Renal cortex interstitium (tissue), 11 donors: ENCODE measurements around the gene ZNF557. TPM values are rescaled to one million over a fixed set of nuclear protein-coding genes. Genes with fewer than 3 reads are reported as not detected.
"Not testable (repeated sequence)": the region's sequence is repeated elsewhere in the genome, so short reads cannot be mapped to it uniquely, and the experiment has no call there.

Source experiments
- DNase-seq, 11 donors: peaks; one replicate each; pipeline ENCODE4 v3.0.0-alpha.2; 2013; ENCODE audit warnings: low read depth in 9 of 11, low spot score in 4 of 11; ENCODE audit errors: extremely low read depth in 1 of 11
- polyA plus RNA-seq, 3 donors: library from polyadenylated mRNA; unstranded; fragments of 120-200 nt; gene quantifications; one replicate each; pipeline ENCODE4 v1.2.1, GENCODE V29; 2013; ENCODE audit not compliant: insufficient read length in 3 of 3

Gene ZNF557
- polyA plus RNA-seq, 3 donors = 7.7 to 8.6 (median 8.6) TPM

DNA sequence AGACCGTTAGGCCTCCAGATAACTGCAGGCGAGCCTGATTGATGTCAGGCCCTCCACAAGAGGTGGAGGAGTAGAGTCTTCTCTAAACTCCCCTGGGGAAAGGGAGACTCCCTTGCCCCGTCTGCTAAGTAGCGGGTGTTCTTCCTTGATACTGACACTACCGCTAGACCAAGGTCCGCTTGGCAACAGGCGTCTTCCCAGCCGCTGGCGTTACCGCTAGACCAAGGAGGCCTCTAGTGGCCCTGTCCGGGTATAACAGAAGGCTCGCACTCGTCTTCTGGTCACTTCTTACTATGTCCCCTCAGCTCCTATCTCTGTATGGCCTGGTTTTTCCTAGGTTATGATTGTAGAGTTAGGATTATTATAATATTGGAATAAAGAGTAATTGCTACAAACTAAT lies 2.4 kb upstream of the ZNF557 start:
- DNase-seq = not testable (repeated sequence)

DNA sequence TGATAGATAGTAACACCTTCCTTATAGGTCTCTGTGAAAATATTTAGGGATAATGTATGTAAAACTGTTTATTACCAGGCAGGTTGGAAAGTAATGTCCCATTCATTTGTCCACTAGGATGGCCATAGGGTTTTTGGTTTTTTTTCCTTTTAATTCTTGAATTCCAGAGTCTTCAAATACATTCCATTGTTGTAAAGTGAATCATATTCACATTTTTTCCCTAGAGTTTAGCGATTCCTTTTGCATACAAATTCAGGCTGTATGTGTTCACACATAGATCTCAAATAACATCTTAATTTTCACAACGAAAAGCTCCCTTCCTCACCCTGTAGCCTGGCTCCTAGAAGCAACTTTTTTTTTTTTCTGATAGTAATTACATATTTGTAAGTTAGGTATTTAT lies 1.8 kb upstream of the ZNF557 start:
- no peak for DNase-seq

DNA sequence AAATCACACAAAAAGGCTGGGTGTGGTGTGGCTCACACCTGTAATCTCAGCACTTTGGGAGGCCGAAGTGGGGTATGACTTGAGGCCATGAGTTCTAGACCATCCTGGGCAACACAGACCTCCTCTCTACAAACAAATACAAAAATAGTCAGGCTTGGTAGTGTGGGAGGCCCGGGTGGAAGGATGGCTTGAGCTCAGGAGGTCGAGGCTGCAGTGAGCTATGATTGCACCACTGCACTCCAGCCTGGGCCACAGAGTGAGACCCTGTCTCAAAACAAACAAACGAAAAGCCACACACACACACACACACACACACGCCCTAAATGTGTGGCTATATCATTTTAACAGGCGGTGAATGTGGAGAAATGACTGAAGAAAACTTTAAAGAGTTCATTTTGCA lies 904 bp upstream of the ZNF557 start:
- no peak for DNase-seq

DNA sequence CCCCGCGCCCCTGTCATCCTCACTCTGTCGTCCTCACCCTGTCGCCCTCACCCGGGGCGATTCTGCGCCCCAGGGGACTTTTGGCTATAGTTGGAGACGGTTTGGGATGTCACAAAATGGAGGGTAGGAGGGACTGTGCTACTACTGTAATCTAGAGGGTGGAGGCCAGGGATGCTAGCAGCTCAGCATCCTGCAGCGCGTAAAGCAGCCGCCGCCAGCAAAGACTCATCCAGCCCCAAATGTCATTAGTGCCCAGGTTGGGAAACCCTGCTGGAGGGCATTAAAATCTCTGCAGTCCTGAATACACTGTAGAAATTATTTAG lies 362 bp downstream of the ZNF557 start:
- no peak for DNase-seq

DNA sequence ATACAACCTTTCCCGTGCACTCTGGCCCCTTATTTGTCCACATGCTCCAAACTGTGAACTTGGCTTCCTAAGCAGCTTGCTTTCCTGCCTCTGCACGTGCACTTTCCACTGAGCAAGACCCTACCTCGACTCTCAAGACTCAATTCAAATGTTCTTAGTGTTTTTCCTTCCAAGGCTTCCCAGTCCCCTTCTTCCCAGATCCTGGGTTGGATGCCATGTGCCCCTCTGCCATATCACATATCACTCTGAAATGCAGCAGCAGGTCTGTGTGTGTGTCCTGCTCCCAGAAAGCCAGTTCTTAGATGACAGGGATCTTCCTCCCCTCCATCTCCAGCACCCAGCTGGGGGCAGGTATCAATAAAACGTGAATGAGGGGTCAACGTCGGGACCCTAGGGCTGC lies 3.0 kb downstream of the ZNF557 start:
- DNase-seq = no peak

DNA sequence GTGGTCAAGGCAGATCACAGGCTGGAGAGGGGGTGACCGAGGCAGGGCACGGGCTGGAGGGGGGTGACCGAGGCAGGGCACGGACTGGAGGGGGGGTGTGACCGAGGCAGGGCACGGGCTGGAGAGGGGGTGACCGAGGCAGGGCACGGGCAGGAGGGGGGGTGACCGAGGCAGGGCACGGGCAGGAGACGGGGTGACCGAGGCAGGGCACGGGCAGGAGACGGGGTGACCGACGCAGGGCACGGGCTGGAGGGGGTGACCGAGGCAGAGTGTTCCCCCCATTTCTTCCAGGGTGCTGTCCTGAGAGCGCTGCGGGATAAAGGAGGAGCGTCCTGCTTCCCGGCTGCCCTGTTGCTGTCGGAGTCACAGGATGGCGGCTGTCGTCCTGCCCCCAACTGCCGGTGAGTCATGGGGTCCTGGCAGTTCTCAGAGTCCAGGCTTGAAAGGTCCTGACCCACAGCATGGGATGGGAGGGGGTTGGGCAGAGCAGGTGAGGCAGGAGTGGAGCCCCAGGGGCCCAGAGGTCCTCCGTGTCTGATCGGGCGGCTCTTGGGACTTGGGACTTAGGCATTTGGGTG lies 5.3 kb downstream of the ZNF557 start:
- no peak for DNase-seq

DNA sequence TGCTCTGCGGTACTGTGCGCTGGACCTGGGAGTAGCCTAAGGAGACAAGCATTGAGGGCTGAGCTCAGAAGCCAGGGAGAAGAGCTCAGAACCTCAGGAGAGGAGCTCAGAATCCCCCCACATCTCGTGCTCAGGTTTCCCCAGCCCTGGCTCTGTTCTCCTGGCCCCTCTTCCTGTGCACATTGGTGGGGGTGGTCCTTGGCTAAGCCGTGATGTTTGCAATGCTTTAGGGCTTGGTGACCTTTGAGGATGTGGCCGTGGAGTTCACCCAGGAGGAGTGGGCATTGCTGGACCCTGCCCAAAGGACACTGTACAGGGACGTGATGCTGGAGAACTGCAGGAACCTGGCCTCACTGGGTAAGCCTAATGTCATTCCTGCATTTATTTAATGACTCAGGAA lies 6.6 kb downstream of the ZNF557 start:
- no peak for DNase-seq

DNA sequence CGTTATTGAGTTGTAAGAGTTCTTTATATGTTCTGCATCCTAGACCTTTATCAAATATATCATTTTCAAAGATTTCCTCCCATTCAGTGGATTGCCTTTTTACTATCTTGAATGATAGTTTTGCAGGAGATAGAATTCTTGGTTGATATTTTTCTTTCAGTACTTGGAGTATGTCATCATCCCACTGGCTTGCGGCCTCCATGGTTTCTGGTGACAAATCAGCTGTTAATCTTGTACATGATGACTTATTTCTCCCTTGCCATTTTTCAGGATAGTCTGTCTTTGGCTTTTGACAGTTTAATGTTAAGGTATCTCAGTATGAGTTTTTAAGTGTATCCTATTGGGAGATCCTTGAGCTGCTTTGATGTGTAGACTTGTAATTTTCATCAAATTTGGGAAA lies 8.5 kb downstream of the ZNF557 start:
- DNase-seq = no peak

DNA sequence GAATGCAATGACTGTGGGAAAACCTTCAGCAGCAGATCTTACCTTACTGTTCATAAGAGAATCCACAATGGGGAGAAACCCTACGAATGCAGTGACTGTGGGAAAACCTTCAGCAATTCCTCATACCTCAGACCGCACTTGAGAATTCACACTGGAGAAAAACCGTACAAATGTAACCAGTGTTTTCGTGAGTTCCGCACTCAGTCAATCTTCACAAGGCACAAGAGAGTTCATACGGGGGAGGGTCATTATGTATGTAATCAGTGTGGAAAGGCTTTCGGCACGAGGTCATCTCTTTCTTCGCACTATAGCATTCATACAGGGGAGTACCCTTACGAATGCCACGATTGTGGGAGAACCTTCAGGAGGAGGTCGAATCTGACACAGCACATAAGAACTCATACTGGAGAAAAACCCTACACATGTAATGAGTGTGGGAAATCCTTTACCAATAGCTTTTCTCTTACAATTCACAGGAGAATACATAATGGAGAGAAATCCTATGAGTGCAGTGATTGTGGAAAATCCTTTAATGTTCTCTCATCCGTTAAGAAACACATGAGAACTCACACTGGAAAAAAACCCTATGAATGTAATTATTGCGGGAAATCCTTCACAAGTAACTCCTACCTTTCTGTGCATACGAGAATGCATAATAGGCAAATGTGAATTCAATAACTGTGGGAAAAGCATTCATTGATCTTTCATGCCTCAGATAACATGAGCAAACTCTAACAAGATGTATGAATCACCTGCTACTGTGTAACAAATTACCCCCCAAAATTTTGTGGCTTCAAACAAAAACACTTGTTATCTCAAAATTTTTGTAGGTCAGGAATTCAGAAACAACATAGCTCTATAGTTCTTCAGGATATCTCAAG lies 13.8 kb downstream of the ZNF557 start:
- DNase-seq = no peak

DNA sequence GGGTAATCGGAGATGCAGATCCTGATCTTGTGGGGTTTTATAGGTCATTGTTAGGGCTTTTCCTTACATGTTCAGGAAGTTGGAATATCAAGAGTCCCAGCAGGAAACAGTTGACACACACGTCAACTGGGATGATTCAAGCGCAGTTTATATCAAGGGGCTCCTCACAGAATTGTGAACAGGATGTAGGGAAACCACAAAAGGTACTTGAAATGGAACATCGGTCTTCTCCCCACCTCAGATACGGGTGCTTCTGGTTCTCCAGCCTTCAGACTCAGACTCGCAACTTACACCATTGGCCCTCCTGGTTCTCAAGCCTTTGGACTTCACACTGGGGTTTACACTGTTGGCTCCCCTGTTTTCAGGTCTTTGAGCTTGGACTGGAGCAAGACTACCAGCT lies 19.5 kb downstream of the ZNF557 start:
- DNase-seq = no peak

DNA sequence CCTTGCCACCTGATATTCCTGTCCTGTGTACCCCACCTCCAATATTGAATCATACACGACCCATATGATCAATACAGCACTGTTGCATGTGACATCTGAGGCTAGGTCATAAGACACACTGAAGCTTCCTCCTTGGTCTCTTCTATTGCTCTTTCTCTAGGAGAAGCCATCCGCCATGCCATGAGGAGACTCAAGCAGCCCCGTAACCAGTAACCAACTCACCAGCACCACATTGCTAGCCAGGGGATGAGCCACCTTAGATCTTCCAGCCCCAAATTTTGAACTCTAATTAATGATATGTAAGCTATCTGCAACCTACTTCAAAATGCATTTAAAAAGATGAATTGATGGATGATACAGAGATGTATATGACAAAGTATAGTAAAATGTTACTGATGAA lies 28.6 kb downstream of the ZNF557 start:
- no peak for DNase-seq

DNA sequence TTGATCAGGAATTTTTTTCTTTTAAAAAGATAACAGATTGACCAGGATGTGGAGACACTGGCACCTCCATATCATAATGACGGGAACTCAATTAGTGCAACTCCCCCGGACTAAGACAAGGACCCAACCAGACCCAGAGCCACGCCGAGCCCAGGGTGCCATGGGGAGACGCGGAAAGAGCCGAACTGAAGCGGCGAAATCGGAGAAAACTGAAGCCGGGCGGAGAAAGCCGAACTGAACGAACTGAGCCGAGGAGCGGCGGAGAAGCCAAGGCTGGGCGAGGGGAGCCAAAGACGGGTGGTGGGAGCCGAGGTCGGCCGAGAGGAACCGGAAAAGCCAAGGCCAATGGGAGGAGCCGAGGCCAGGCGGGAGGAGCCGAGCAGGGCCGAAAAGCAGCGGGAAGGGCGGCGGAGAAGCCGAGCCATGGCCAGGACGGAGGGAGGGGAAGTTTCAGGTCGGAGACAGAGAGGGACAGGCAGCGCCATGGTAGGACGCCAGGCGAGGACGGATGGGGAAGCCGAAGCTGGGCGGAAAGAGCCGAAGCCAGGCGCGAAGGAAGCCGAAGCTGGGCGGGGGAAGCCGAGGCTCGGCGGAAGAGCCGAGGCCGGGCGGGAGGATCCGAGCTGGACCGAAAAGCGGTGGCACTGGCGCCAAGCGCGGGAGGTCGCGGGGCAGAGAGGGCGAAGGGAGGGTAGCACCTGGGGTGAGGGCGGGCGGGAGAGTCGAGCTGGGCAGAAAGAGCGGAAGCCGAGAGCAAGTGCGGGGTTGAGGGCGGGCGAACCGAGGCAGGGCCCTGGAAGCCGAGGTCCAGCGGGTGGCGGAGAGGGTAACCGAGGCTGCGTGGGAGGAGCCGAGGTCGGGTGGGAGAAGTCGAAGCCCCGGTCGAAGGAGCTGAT lies 29.4 kb downstream of the ZNF557 start:
- DNase-seq = peak; percentile 83 to 92 (median 90)

DNA sequence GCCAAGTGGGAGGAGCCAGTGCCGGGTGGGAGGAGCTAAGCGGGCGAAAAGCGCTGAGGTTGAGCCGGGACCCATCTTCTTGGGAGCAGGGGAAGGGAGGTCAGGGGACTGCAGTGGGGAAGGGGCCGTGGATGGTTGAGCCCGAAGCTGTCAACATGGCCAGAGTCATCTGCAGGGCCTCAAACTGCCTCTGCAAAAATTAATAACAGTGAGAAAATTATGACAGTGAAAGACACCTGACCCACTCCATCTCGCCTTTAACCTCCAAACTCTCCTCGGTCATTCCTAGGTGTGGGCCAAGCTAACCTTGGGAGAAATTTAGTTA lies 30.1 kb downstream of the ZNF557 start:
- DNase-seq = no peak

DNA sequence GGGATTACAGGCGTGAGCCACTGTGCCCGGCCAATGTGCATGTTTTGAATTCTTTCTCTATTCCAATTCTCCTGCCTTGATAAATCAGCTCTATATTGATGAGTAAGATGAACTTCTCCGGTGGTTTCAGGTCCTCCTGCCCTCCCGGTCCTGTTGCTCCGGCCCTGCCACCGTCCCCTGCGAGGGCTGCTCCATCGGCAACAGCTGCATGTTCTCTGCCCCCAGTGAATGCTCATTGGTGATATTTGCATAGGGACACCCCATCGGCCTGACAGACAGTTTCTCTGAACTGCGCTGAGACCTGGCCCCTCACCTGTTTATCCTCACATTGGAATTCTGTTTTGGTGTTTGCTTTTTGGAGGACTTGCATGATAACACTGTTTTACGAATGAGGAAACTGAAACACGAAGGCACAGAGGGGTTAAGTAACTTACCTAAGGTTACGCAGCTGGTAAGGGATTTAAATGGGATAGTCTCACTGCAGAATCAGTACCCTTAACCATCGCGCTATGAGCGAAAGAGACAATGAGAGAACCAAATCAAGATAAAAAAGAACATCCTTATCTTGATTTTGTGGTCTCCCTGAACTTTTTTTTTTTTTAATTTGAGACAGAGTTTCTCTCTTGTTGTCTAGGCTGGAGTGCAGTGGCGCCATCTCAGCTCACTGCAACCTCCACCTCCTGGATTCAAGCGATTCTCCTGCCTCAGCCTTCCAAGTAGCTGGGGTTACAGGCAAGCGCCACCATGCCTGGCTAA lies 32.2 kb downstream of the ZNF557 start:
- DNase-seq = no peak

DNA sequence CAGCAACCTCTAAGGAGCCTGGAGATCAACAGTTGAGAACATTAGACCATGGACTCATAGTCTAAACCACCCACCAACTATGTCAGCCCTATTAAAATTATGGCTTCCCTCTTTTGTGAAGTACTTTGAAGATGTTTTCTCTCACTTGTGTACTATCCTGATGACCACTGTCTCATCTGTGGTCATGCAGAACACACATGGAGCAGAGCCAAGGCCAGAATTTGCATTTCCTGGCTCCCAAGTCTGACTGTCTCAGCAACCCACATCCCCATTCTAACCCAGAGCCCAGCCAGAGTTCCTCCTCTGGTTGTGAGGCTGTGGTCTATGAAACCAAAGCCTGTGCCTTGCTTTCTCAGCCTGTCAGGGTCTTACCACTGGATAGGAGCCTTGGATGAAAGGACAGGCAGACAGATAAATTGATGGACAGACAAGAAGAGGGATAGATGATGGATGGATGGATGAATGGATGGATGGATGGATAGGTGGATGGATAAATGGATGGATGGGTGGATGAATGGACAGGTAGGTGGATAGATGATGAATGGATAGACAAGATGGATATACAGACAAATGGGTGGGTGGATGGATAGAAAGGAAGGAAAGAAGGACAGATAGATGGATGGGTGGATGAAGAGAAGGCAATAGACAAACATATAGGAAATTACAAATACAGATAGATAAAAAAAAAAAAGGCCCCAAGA lies 35.4 kb downstream of the ZNF557 start:
- DNase-seq = no peak

DNA sequence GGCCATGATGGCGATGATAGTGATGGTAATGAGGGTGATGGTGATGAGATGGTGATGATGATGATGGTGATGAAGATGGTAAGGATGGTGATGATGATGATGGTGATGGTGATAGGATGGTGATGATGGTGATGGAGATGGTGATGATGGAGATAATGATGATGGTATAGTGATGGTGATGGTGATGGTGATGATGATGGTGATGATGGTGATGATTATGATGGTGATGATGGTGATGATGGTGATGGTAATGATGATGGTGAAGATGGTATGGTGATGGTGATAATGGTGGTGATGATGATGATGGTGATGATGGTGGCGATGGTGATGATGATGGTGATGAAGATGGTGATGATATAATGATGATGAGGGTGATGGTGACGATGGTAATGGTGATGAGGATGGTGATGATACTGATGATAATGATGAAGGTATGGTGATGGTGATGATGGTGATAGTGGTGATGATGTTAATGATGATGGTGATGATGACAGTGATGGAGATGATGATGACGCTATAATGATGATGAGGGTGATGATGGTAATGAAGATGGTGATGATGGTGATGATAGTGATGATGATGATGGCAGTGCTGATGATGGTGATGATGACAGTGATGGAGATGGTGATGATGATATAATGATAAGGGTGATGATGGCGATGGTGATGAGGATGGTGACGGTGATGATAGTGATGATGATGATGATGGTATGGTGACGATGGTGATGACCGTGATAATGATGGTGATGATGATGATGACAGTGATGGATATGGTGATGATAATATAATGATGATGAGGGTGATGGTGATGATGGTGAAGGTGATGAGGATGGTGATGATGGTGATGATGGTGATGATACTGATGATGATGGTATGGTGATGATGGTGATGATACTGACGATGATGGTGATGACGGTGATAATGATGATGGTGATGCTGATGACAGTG lies 37.5 kb downstream of the ZNF557 start:
- DNase-seq = no peak

DNA sequence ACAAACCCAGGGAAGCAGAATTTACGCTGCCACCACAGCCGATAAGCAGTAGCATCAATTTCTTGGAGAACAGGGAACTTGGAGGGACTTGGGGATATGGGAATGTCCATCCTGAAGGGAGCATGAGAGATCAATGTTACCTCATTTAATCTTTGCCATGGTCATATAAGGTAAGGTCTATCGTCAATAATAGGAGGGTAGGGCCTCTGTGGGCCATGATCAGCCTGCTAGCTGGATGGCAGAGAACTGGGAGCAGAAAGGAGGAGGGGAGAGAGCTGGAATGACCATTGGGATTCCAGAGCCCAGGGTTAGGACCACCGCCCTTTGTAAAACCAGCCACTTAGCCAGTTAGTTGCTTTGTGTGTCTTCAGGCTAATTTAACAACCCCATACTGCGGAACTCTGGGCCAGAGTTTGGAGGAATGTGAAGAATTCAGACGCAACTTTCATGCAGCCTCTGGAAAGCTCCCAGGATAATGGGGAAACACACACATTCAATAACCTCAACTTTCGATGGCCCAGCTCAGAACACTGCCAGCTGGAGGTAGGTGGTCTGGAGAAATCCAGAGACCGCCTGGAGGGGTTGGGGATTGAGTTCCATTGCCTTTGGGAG lies 40.3 kb downstream of the ZNF557 start:
- DNase-seq = no peak
